Fibroblast of mammary gland (primary cell): ENCODE results near the gene UPF3A.
"Not testable (repeated sequence)": the region's sequence is repeated elsewhere in the genome, so short reads cannot be mapped to it uniquely, and the experiment has no call there.

Experiments used
- DNase-seq: peaks from one replicate; pipeline ENCODE4 v3.0.0-alpha.2; 2010; ENCODE audit warnings: low read depth
- H3K4me3 ChIP-seq: 2 replicates; pipeline ENCODE4 v1.5.1; 2011; ENCODE audit warnings: low read depth, mild to moderate bottlenecking, low read length, moderate library complexity; ENCODE audit not compliant: control insufficient read depth
- CTCF ChIP-seq: conservative IDR thresholded peaks from 2 replicates; pipeline ENCODE4 v1.5.1; 2011; ENCODE audit warnings: low read depth, low read length, inconsistent platforms; ENCODE audit not compliant: control insufficient read depth, insufficient read depth

The UPF3A gene

GRCh38 chr13:114263578-114263977 lies 17.8 kb upstream of the UPF3A start:
- no peak for DNase-seq
- no peak for TF ChIP-seq CTCF
- no peak overlapping the region for H3K4me3 ChIP-seq

- DNase-seq, H3K4me3 ChIP-seq: not testable (repeated sequence)
Measured at GRCh38 chr13:114264313-114264712, 17.1 kb upstream of the UPF3A start.

- no peak for TF ChIP-seq CTCF
- DNase-seq: peak; percentile 66
- H3K4me3 ChIP-seq: no peak overlapping the region
Measured at GRCh38 chr13:114264886-114265611, 16.4 kb upstream of the UPF3A start.

- no peak for DNase-seq
- TF ChIP-seq CTCF: no peak
- H3K4me3 ChIP-seq: no peak overlapping the region
Measured at GRCh38 chr13:114266241-114266640, 15.2 kb upstream of the UPF3A start.

GRCh38 chr13:114268344-114269280 lies 12.8 kb upstream of the UPF3A start:
- TF ChIP-seq CTCF: no peak
- DNase-seq: no peak
- H3K4me3 ChIP-seq: no peak overlapping the region

- no peak overlapping the region for H3K4me3 ChIP-seq
- no peak for DNase-seq
- TF ChIP-seq CTCF: no peak
Measured at GRCh38 chr13:114269281-114269770, 12.1 kb upstream of the UPF3A start.

- no peak for DNase-seq
- no peak overlapping the region for H3K4me3 ChIP-seq
- TF ChIP-seq CTCF: no peak
Measured at GRCh38 chr13:114272977-114273376, 8.4 kb upstream of the UPF3A start.
